IMR-90 (cell line): ENCODE measurements around the gene BRD3. TPM values are rescaled to one million over a fixed set of nuclear protein-coding genes. Genes with fewer than 3 reads are reported as not detected.

Experiments
- ATAC-seq: fragments of 200-7000 bp; cut with Tn5 transposase; 2 replicates; pipeline ENCODE4 v1.9.1; 2020; ENCODE audit warnings: low read depth, mild to moderate bottlenecking, moderate library complexity
- BruUV-seq: library from RNA; stranded (reverse); fragments of 400-500 nt; replicated peaks from 2 replicates; lab custom pipeline; 2021; lab: Mats Ljungman, UMichigan
- CTCF ChIA-PET: fragments of 300-600 bp; formaldehyde crosslinking; extraction: SDS; loops from one replicate; lab custom pipeline; 2021; ENCODE audit warnings: antibody characterized with exemption; lab: Yijun Ruan, JAX
- POLR2A ChIA-PET: fragments of 300-600 bp; sonication (Branson Sonifier 250); formaldehyde crosslinking; loops from one replicate; lab custom pipeline; 2022; ENCODE audit warnings: antibody characterized with exemption; ENCODE audit not compliant: unreplicated experiment; lab: Charles Lee
- DNase-seq: peaks from one replicate; pipeline ENCODE4 v3.0.0; 2013
- H2AFZ ChIP-seq: replicated peaks from 2 replicates; pipeline ENCODE3; 2013; ENCODE audit warnings: low read length, mild to moderate bottlenecking; ENCODE audit not compliant: poor library complexity
- H2AK5ac ChIP-seq: 2 replicates; pipeline ENCODE4 v1.6.1; 2013; ENCODE audit warnings: low read depth, low read length, inconsistent platforms
- H2AK9ac ChIP-seq: replicated peaks from 2 replicates; pipeline ENCODE3; 2013; ENCODE audit warnings: mild to moderate bottlenecking, low read depth, low read length, moderate library complexity; ENCODE audit not compliant: poor library complexity
- H2BK120ac ChIP-seq: 2 replicates; pipeline ENCODE4 v1.6.1; 2013; ENCODE audit warnings: low read depth, low read length, inconsistent platforms
- H2BK15ac ChIP-seq: 3 replicates; pipeline ENCODE4 v1.6.1; 2013; ENCODE audit warnings: low read depth, low read length, inconsistent platforms
- H2BK20ac ChIP-seq: 2 replicates; pipeline ENCODE4 v1.6.1; 2013; ENCODE audit warnings: low read depth, mild to moderate bottlenecking, inconsistent platforms, low read length, moderate library complexity
- H2BK5ac ChIP-seq: 2 replicates; pipeline ENCODE4 v1.6.1; 2013; ENCODE audit warnings: mild to moderate bottlenecking, low read depth, low read length, inconsistent platforms; ENCODE audit not compliant: poor library complexity, severe bottlenecking
- H3K14ac ChIP-seq: replicated peaks from 2 replicates; pipeline ENCODE4 v1.6.1; 2013; ENCODE audit warnings: low read depth, low read length, inconsistent platforms
- H3K18ac ChIP-seq: 2 replicates; pipeline ENCODE4 v1.6.1; 2013; ENCODE audit warnings: low read depth, low read length, control low read depth
- H3K23ac ChIP-seq: 2 replicates; pipeline ENCODE4 v1.6.1; 2013; ENCODE audit warnings: low read depth, low read length, inconsistent platforms
- H3K27ac ChIP-seq: 2 replicates; pipeline ENCODE4 v1.5.1; 2013; ENCODE audit warnings: mild to moderate bottlenecking, control low read depth, low read length; ENCODE audit not compliant: insufficient read depth
- H3K27me3 ChIP-seq: 2 replicates; pipeline ENCODE4 v1.6.1; 2013; ENCODE audit warnings: low read length; ENCODE audit not compliant: control insufficient read depth, insufficient read depth
- H3K36me3 ChIP-seq: 2 replicates; pipeline ENCODE4 v1.6.1; 2013; ENCODE audit warnings: low read length, mixed read lengths; ENCODE audit not compliant: control insufficient read depth, insufficient read depth
- H3K4ac ChIP-seq: 2 replicates; pipeline ENCODE4 v1.6.1; 2013; ENCODE audit warnings: low read depth, low read length, inconsistent platforms
- H3K4me1 ChIP-seq: 2 replicates; pipeline ENCODE4 v1.6.1; 2013; ENCODE audit warnings: low read length, mixed read lengths; ENCODE audit not compliant: control insufficient read depth, insufficient read depth
- H3K4me2 ChIP-seq: 2 replicates; pipeline ENCODE4 v1.6.1; 2013; ENCODE audit warnings: low read depth, mild to moderate bottlenecking, control low read depth, low read length, moderate library complexity
- H3K4me3 ChIP-seq: 2 replicates; pipeline ENCODE4 v1.5.1; 2013; ENCODE audit warnings: low read depth, mild to moderate bottlenecking, control low read depth, low read length, moderate library complexity; ENCODE audit not compliant: insufficient read depth
- H3K56ac ChIP-seq: 2 replicates; pipeline ENCODE4 v1.6.1; 2013; ENCODE audit warnings: low read length, inconsistent platforms; ENCODE audit not compliant: insufficient read depth; ENCODE audit errors: extremely low read depth
- H3K79me1 ChIP-seq, 2 experiments: 2 replicates each; pipeline ENCODE4 v1.6.1; 2013; ENCODE audit warnings: low read length in 2 of 2, inconsistent platforms in 1 of 2, low read depth in 1 of 2
- H3K9ac ChIP-seq: 2 replicates; pipeline ENCODE4 v1.6.1; 2013; ENCODE audit warnings: low read depth, low read length, control low read depth
- H3K9me1 ChIP-seq: 2 replicates; pipeline ENCODE4 v1.6.1; 2013; ENCODE audit warnings: low read length, inconsistent platforms; ENCODE audit not compliant: insufficient read depth
- H3K9me3 ChIP-seq: 2 replicates; pipeline ENCODE4 v1.6.1; 2013; ENCODE audit warnings: low read length; ENCODE audit not compliant: control insufficient read depth, insufficient read depth
- H4K20me1 ChIP-seq: 2 replicates; pipeline ENCODE4 v1.6.1; 2013; ENCODE audit warnings: low read length, inconsistent platforms; ENCODE audit not compliant: insufficient read depth
- H4K5ac ChIP-seq: 2 replicates; pipeline ENCODE4 v1.6.1; 2013; ENCODE audit warnings: mild to moderate bottlenecking, low read depth, low read length, control low read depth
- H4K8ac ChIP-seq, 2 experiments: 2 replicates each; pipeline ENCODE4 v1.6.1; 2013; ENCODE audit warnings: low read depth in 2 of 2, low read length in 2 of 2, control low read depth in 1 of 2, inconsistent platforms in 1 of 2
- H4K91ac ChIP-seq: 2 replicates; pipeline ENCODE4 v1.6.1; 2013; ENCODE audit warnings: low read depth, low read length, inconsistent platforms; ENCODE audit not compliant: insufficient read depth
- FOS ChIP-seq: fragments of 150-350 bp; IDR thresholded peaks from 2 replicates; pipeline ENCODE4 v1.6.1; 2016; ENCODE audit warnings: low read depth, low read length
- MAZ ChIP-seq: IDR thresholded peaks from 2 replicates; pipeline ENCODE4 v1.6.1; 2012; ENCODE audit warnings: low read depth, mild to moderate bottlenecking, low read length, improper control_type of control experiment, moderate library complexity, borderline replicate concordance
- MXI1 ChIP-seq: IDR thresholded peaks from 2 replicates; pipeline ENCODE4 v1.6.1; 2012; ENCODE audit warnings: low read depth, mild to moderate bottlenecking, low read length, moderate library complexity, borderline replicate concordance
- NFE2L2 ChIP-seq: fragments of 150-350 bp; IDR thresholded peaks from 2 replicates; pipeline ENCODE4 v1.6.1; 2016; ENCODE audit warnings: low read depth, mild to moderate bottlenecking, low read length
- SMC3 ChIP-seq: fragments of 150-350 bp; IDR thresholded peaks from 2 replicates; pipeline ENCODE4 v1.6.1; 2016; ENCODE audit warnings: low read depth, mild to moderate bottlenecking, antibody characterized with exemption, low read length, moderate library complexity
- WGBS, 2 experiments: methylation state at CpG; one replicate each; pipeline versions ENCODE4 v1.1.5 to v1.1.7; 2013; ENCODE audit warnings: missing lambda C conversion rate in 2 of 2; ENCODE audit not compliant: insufficient read length in 1 of 2; ENCODE audit errors: extremely low coverage in 2 of 2; 5-methylcytosine and 5-hydroxymethylcytosine counted together
- dilution Hi-C: fragments of 300-500 bp; cut with HindIII; formaldehyde crosslinking; loops from one replicate; pipeline ENCODE4 v1.14.3; 2018; ENCODE audit warnings: low sequenced_read_pairs; ENCODE audit not compliant: unreplicated experiment
- in situ Hi-C: fragments of 300-500 bp; cut with MboI; formaldehyde crosslinking; loops from 3 replicates; pipeline ENCODE4 v1.14.3; 2019; ENCODE audit warnings: low sequenced_read_pairs, inconsistent platforms, mixed read lengths
- intact Hi-C: fragments of 100-400 bp; cut with micrococcal nuclease; formaldehyde crosslinking; loops from 2 replicates; pipeline ENCODE4 v1.10.0; 2022
- polyA plus RNA-seq, 3 experiments: library from polyadenylated mRNA; depleted of rRNA; stranded (reverse); fragments of >200 nt; gene quantifications; 2 replicates each; pipeline ENCODE4 v1.2.3, GENCODE V29; 2012; ENCODE audit warnings: low replicate concordance in 1 of 3
- total RNA-seq: library from RNA; depleted of rRNA; stranded (reverse); fragments of >200 nt; gene quantifications from 2 replicates; pipeline ENCODE4 v1.2.3, GENCODE V29; 2012
- TF ChIP-seq, protein P1 (sequence below): fragments of 150-350 bp; IDR thresholded peaks from 2 replicates; pipeline ENCODE4 v1.6.1; 2016; ENCODE audit warnings: low read depth, mild to moderate bottlenecking, low read length, moderate library complexity, borderline replicate concordance

Gene BRD3
- total and polyA plus RNA-seq, 2 of the 4 experiments (the other 2 are of a cell fraction) = 2.2 to 7.1 TPM

DNA sequence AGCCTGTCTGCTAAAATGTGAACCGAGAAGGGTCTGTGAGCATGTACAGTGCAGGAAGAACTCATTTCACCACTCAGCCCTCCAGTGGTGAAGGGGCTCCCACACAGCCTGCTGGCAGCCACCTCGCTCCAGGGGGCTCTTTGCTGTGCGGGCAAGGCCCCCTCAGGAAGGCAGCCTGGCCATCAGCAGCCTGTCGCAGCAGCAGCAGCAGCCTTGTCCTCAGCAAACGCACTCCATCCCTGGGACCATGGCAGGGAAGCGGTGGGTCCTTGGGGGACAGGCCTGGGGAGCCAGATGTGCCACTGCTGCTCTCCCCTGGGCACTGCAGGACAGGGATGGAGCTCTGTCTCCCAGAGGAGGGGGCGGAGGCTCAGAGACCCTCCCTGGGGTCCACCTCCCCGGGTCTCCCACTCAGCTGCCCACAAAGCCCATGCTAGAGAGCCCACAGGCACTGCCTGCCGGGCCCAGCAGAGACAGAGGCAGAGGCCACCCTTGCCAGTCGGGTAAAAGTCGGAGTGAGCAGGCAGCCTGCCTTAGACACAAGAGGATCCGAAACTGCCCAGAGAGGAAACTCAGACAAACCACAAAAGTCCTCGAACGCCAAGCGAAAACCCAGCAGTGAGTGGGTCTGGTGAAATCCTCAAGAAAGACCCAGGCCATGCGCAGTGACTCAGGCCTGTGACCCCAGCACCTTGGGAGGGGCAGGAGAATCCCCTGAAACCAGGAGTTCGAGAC, 8.0 kb downstream of the BRD3 start:
- no peak for ATAC-seq

More for the DNA sequence above, 8.0 kb downstream of the BRD3 start:
- H2BK5ac ChIP-seq = no peak overlapping the region
- in situ Hi-C loops = no loop called here
- H2AK9ac ChIP-seq = no peak overlapping the region
- H3K4me3 ChIP-seq = no peak overlapping the region
- H4K20me1 ChIP-seq = peaks cover 99% of the 10 kb centered on the region
- H3K4me2 ChIP-seq = no peak overlapping the region
- H3K27ac ChIP-seq = no peak overlapping the region
- H3K56ac ChIP-seq = no peak overlapping the region
- no peak overlapping the region for H2AFZ ChIP-seq
- H4K8ac ChIP-seq = no peak overlapping the region
- no peak overlapping the region for H3K23ac ChIP-seq
- no peak overlapping the region for H2BK15ac ChIP-seq
- H3K9me3 ChIP-seq = no peaks in the 10 kb centered on the region
- no TSS peak for BruUV-seq
- POLR2A ChIA-PET = no interaction called here
- H3K9ac ChIP-seq = no peak overlapping the region
- H4K91ac ChIP-seq = no peak overlapping the region
- peaks cover 3% of the 10 kb centered on the region; the same call in 1 of the 2 replicates for H3K36me3 ChIP-seq
- DNase-seq = no peak
- intact Hi-C loops = loop anchor here (10.0 kb wide), 2 partner anchors 265 to 385 kb away; partner anchors contain the start of gene RXRA
- CTCF ChIA-PET = no interaction called here
- H4K5ac ChIP-seq = no peak overlapping the region
- TF ChIP-seq MXI1 (no peak), FOS (no peak), NFE2L2 (no peak), SMC3 (no peak), MAZ (no peak)
- TF ChIP-seq, protein P1, sequence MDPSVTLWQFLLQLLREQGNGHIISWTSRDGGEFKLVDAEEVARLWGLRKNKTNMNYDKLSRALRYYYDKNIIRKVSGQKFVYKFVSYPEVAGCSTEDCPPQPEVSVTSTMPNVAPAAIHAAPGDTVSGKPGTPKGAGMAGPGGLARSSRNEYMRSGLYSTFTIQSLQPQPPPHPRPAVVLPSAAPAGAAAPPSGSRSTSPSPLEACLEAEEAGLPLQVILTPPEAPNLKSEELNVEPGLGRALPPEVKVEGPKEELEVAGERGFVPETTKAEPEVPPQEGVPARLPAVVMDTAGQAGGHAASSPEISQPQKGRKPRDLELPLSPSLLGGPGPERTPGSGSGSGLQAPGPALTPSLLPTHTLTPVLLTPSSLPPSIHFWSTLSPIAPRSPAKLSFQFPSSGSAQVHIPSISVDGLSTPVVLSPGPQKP = no peak
- peaks cover 18% of the 10 kb centered on the region for H3K4me1 ChIP-seq
- peaks cover 13% of the 10 kb centered on the region; the same call in 1 of the 2 replicates for H3K9me1 ChIP-seq
- no peak overlapping the region for H2AK5ac ChIP-seq
- H2BK20ac ChIP-seq = no peak overlapping the region
- 89% methylated on average over 3 of the region's 17 CpGs; no CpG with 5 or more reads in 1 of the 2 experiments for WGBS, 2 experiments
- H3K79me1 ChIP-seq = peaks cover 36 to 98% of the 10 kb centered on the region in 2 experiments
- dilution Hi-C loops = no loop called here
- no peak overlapping the region for H3K18ac ChIP-seq
- H3K27me3 ChIP-seq = no peaks in the 10 kb centered on the region
- no peak overlapping the region for H3K4ac ChIP-seq
- H2BK120ac ChIP-seq = no peak overlapping the region
- no peak overlapping the region for H3K14ac ChIP-seq
